HCT116 (cell line): ENCODE results near the gene ECE1. TPM values are rescaled to one million over a fixed set of nuclear protein-coding genes. Genes with fewer than 3 reads are reported as not detected.

Experiments
- ATAC-seq: fragments of 200-7000 bp; cut with Tn5 transposase; 2 replicates; pipeline ENCODE4 v1.9.1; 2020; ENCODE audit warnings: mild to moderate bottlenecking, moderate library complexity
- BruUV-seq: library from RNA; stranded (reverse); fragments of 400-500 nt; replicated peaks from 2 replicates; lab custom pipeline; 2021; lab: Mats Ljungman, UMichigan
- CTCF ChIA-PET: fragments of 300-600 bp; sonication (Branson Sonifier 250); formaldehyde crosslinking; loops from one replicate; lab custom pipeline; 2021; ENCODE audit warnings: antibody characterized with exemption; lab: Charles Lee
- POLR2A ChIA-PET: fragments of 300-600, 350-600 bp; sonication (Branson Sonifier 250); formaldehyde crosslinking; loops from one replicate; lab custom pipeline; 2021; ENCODE audit warnings: antibody characterized with exemption; lab: Charles Lee
- RAD21 ChIA-PET, 2 experiments: fragments of 300-600 bp; sonication (Branson Sonifier 250); formaldehyde crosslinking; loops; one replicate each; lab custom pipeline; 2023; ENCODE audit warnings: low total read pairs in 2 of 2; ENCODE audit not compliant: uncharacterized antibody in 2 of 2, unreplicated experiment in 2 of 2, low non-redundant PET in 1 of 2; lab: Charles Lee
- DNase-seq: peaks from one replicate; pipeline ENCODE4 v3.0.0-alpha.2; 2010; ENCODE audit warnings: low read depth, low spot score
- H2AFZ ChIP-seq: fragments of 200-600 bp; shearing (Covaris generic), sonication (generic); 2 replicates; pipeline ENCODE4 v1.6.1; 2017; ENCODE audit warnings: low read depth, mixed run types, mixed read lengths, antibody characterized with exemption, low read length; ENCODE audit not compliant: poor library complexity, severe bottlenecking
- H3K27ac ChIP-seq: 2 replicates; pipeline ENCODE4 v1.5.1; 2012; ENCODE audit warnings: low read depth, low read length
- H3K27me3 ChIP-seq: fragments of 200-600 bp; sonication (generic); 2 replicates; pipeline ENCODE4 v1.6.1; 2016; ENCODE audit warnings: mixed run types, low read length, mixed read lengths; ENCODE audit not compliant: insufficient read depth
- H3K36me3 ChIP-seq, 2 experiments: fragments of 200-500 bp in 1 of 2; fragments of 200-600 bp in 1 of 2; sonication (Bioruptor generic) in 1 of 2; sonication (generic) in 1 of 2; 2 replicates each; pipeline versions ENCODE4 v1.5.1 to v1.6.1; 2014 to 2016; ENCODE audit warnings: low read length in 2 of 2, inconsistent platforms in 1 of 2, mixed read lengths in 1 of 2, mixed run types in 1 of 2; ENCODE audit not compliant: insufficient read depth in 2 of 2, control insufficient read depth in 1 of 2
- H3K4me1 ChIP-seq, 2 experiments: fragments of 200-600 bp in 1 of 2; sonication (generic) in 1 of 2; 2 replicates each; pipeline versions ENCODE4 v1.5.1 to v1.6.1; 2012 to 2017; ENCODE audit warnings: low read length in 2 of 2, inconsistent platforms in 1 of 2, mild to moderate bottlenecking in 1 of 2, mixed read lengths in 1 of 2, mixed run types in 1 of 2, moderate library complexity in 1 of 2; ENCODE audit not compliant: insufficient read depth in 2 of 2, control insufficient read depth in 1 of 2
- H3K4me2 ChIP-seq: fragments of 200-600 bp; sonication (generic); 2 replicates; pipeline ENCODE4 v1.6.1; 2017; ENCODE audit warnings: mixed run types, low read length, mixed read lengths
- H3K4me3 ChIP-seq, 2 experiments: fragments of 200-600 bp in 1 of 2; sonication (generic) in 1 of 2; replicated peaks in 1 of 2; 2 replicates each; pipeline ENCODE4 v1.5.1; 2011 to 2016; ENCODE audit warnings: low read length in 2 of 2, control low read depth in 1 of 2, low read depth in 1 of 2, mild to moderate bottlenecking in 1 of 2, mixed read lengths in 1 of 2, mixed run types in 1 of 2
- H3K79me2 ChIP-seq: fragments of 200-600 bp; sonication (generic); 2 replicates; pipeline ENCODE4 v1.6.1; 2017; ENCODE audit warnings: mild to moderate bottlenecking, mixed run types, low read length, moderate library complexity, mixed read lengths; ENCODE audit not compliant: insufficient read depth
- H3K9ac ChIP-seq: fragments of 200-600 bp; sonication (generic); 2 replicates; pipeline ENCODE4 v1.6.1; 2016; ENCODE audit warnings: low read length, mixed read lengths
- H3K9me2 ChIP-seq: fragments of 200-600 bp; sonication (generic), shearing (Covaris generic); 2 replicates; pipeline ENCODE4 v1.6.1; 2017; ENCODE audit warnings: mixed run types, mild to moderate bottlenecking, moderate library complexity; ENCODE audit not compliant: insufficient read depth
- H3K9me3 ChIP-seq, 2 experiments: fragments of 200-500 bp in 1 of 2; fragments of 200-600 bp in 1 of 2; sonication (Bioruptor generic) in 1 of 2; sonication (generic) in 1 of 2; 2 replicates each; pipeline ENCODE4 v1.6.1; 2014 to 2017; ENCODE audit warnings: low read length in 2 of 2, mixed read lengths in 2 of 2, inconsistent platforms in 1 of 2, low read depth in 1 of 2, mild to moderate bottlenecking in 1 of 2, mixed run types in 1 of 2, moderate library complexity in 1 of 2; ENCODE audit not compliant: control insufficient read depth in 1 of 2, insufficient read depth in 1 of 2
- H4K20me1 ChIP-seq: fragments of 200-600 bp; sonication (generic), shearing (Covaris generic); 2 replicates; pipeline ENCODE4 v1.6.1; 2017; ENCODE audit warnings: mixed run types, mild to moderate bottlenecking, moderate library complexity; ENCODE audit not compliant: insufficient read depth
- ATF3 ChIP-seq: IDR thresholded peaks from 2 replicates; pipeline ENCODE4 v1.6.1; 2012
- EGR1 ChIP-seq: IDR thresholded peaks from 2 replicates; pipeline ENCODE4 v1.6.1; 2012; ENCODE audit warnings: low read depth
- JUND ChIP-seq: IDR thresholded peaks from 2 replicates; pipeline ENCODE4 v1.6.1; 2012
- MAX ChIP-seq: IDR thresholded peaks from 2 replicates; pipeline ENCODE4 v1.6.1; 2012
- POLR2AphosphoS5 ChIP-seq: IDR thresholded peaks from 2 replicates; pipeline ENCODE4 v1.6.1; 2011; ENCODE audit warnings: mild to moderate bottlenecking, low read depth, low read length, moderate library complexity
- SIN3A ChIP-seq: IDR thresholded peaks from 2 replicates; pipeline ENCODE4 v1.6.1; 2012; ENCODE audit warnings: low read depth
- YY1 ChIP-seq: IDR thresholded peaks from 2 replicates; pipeline ENCODE4 v1.6.1; 2011; ENCODE audit warnings: low read length, low read depth, moderate library complexity, mild to moderate bottlenecking; ENCODE audit not compliant: insufficient replicate concordance; ENCODE audit errors: extremely low read depth
- ZFX ChIP-seq: fragments of 450-650 bp; IDR thresholded peaks from 2 replicates; pipeline ENCODE4 v1.6.1; 2017
- ZNF274 ChIP-seq: fragments of 200-500 bp; sonication (Bioruptor generic); IDR thresholded peaks from 2 replicates; pipeline ENCODE4 v1.6.1; 2014; ENCODE audit warnings: mild to moderate bottlenecking, low read depth, low read length, inconsistent platforms
- intact Hi-C: fragments of 100-400 bp; cut with micrococcal nuclease; formaldehyde crosslinking; loops from 2 replicates; pipeline ENCODE4 v1.10.0; 2022
- total RNA-seq: library from RNA; stranded (reverse); gene quantifications from one replicate; pipeline ENCODE4 v1.2.1, GENCODE V29; 2021; ENCODE audit not compliant: unreplicated experiment
- TF ChIP-seq, protein P1 (sequence below): IDR thresholded peaks from 2 replicates; pipeline ENCODE4 v1.6.1; 2011; ENCODE audit warnings: mild to moderate bottlenecking, low read length, moderate library complexity; ENCODE audit not compliant: insufficient replicate concordance; ENCODE audit errors: extremely low read depth

The ECE1 gene
- total RNA-seq, 1 experiment from 2014 or later = 66.8 TPM

DNA sequence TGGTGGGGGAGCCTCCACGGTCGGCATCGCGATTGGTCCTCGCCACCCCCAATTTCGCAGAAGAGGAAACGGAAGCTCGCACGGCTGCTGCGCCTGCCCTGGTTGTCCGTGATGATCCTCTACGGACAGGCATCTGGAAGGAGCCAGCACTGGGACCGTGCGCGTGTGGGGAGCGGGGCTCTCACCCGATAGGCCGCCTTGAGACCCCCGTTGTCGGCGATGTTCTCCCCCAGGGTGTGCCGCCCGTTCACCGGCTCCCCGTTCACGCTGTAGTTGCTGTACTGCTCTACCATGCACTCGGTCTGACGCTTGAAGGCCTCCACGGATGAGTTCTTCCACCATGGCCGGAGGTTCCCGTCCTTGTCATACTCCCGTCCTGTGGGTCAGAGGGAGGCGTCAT, 65.2 kb downstream of the ECE1 start:
- DNase-seq = no peak
- no TSS peak for BruUV-seq
- H3K9ac ChIP-seq = no peak overlapping the region
- H2AFZ ChIP-seq = no peak overlapping the region
- H4K20me1 ChIP-seq = no peaks in the 10 kb centered on the region
- no peaks in the 10 kb centered on the region for H3K27me3 ChIP-seq
- RAD21 ChIA-PET = no interaction called here
- ATAC-seq = no peak
- intact Hi-C loops = no loop called here
- peaks cover 7 to 12% of the 10 kb centered on the region in 2 experiments; a peak in 3 of 4 replicates for H3K36me3 ChIP-seq
- CTCF ChIA-PET = no interaction called here
- H3K4me2 ChIP-seq = no peak overlapping the region
- H3K4me3 ChIP-seq = no peak overlapping the region
- H3K9me2 ChIP-seq = no peaks in the 10 kb centered on the region
- no peaks in the 10 kb centered on the region for H3K79me2 ChIP-seq
- peaks cover 0 to 13% of the 10 kb centered on the region in 2 experiments; a peak in 1 of 4 replicates for H3K4me1 ChIP-seq
- H3K27ac ChIP-seq = no peak overlapping the region
- no peaks in the 10 kb centered on the region for H3K9me3 ChIP-seq
- POLR2A ChIA-PET = no interaction called here
- no peak for TF ChIP-seq JUND
- TF ChIP-seq ATF3 = no peak
- no peak for TF ChIP-seq ZFX
- TF ChIP-seq, protein P1, sequence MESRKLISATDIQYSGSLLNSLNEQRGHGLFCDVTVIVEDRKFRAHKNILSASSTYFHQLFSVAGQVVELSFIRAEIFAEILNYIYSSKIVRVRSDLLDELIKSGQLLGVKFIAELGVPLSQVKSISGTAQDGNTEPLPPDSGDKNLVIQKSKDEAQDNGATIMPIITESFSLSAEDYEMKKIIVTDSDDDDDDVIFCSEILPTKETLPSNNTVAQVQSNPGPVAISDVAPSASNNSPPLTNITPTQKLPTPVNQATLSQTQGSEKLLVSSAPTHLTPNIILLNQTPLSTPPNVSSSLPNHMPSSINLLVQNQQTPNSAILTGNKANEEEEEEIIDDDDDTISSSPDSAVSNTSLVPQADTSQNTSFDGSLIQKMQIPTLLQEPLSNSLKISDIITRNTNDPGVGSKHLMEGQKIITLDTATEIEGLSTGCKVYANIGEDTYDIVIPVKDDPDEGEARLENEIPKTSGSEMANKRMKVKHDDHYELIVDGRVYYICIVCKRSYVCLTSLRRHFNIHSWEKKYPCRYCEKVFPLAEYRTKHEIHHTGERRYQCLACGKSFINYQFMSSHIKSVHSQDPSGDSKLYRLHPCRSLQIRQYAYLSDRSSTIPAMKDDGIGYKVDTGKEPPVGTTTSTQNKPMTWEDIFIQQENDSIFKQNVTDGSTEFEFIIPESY = no peak
- TF ChIP-seq YY1 = no peak
- no peak for TF ChIP-seq ZNF274
- TF ChIP-seq EGR1 = no peak
- TF ChIP-seq SIN3A = no peak
- TF ChIP-seq MAX = no peak
- no peak for TF ChIP-seq POLR2AphosphoS5
